Lower leg skin (tissue), 4 donors: ENCODE results near the gene CX3CR1. TPM values are rescaled to one million over a fixed set of nuclear protein-coding genes. Genes with fewer than 3 reads are reported as not detected.
A peak's percentile ranks its signal among the peaks of the same experiment; 100 is the strongest.

Source experiments
- DNase-seq, 2 donors: peaks; one replicate each; pipeline ENCODE4 v3.0.0-alpha.2; 2019; ENCODE audit warnings: low spot score in 2 of 2
- H3K4me3 ChIP-seq: fragments of 200-600 bp; sonication (generic); 2 replicates; pipeline ENCODE4 v1.5.1; 2017; ENCODE audit warnings: mild to moderate bottlenecking, low read depth; ENCODE audit not compliant: poor library complexity, severe bottlenecking
- POLR2A ChIP-seq, 2 donors: fragments of 450-650 bp; IDR thresholded peaks; one replicate each; pipeline ENCODE4 v1.6.1; 2016 to 2017; ENCODE audit warnings: antibody characterized with exemption in 2 of 2, mild to moderate bottlenecking in 1 of 2, moderate library complexity in 1 of 2
- WGBS, 2 donors: methylation state at CpG; one replicate each; pipeline ENCODE4 v1.1.5; 2018; 5-methylcytosine and 5-hydroxymethylcytosine counted together
- intact Hi-C: fragments of 100-400 bp; cut with DNase I; formaldehyde crosslinking; loops from one replicate; pipeline ENCODE4 v1.15.0; 2023; ENCODE audit warnings: low total_unique reads
- total RNA-seq, 4 donors: library from RNA; depleted of rRNA; stranded (reverse); fragments of >200 nt; gene quantifications; one replicate each; pipeline ENCODE4 v1.1.0, GENCODE V29; 2016
- TF ChIP-seq, protein P1 (sequence below), 3 donors: fragments of 450-650 bp; IDR thresholded peaks; one replicate each; pipeline ENCODE4 v1.5.1; 2016; ENCODE audit warnings: antibody characterized with exemption in 3 of 3, mild to moderate bottlenecking in 3 of 3, moderate library complexity in 2 of 3

The CX3CR1 gene
- total RNA-seq, 4 donors from 2014 or later: 0.23 to 1.5 (median 0.97) TPM

DNA sequence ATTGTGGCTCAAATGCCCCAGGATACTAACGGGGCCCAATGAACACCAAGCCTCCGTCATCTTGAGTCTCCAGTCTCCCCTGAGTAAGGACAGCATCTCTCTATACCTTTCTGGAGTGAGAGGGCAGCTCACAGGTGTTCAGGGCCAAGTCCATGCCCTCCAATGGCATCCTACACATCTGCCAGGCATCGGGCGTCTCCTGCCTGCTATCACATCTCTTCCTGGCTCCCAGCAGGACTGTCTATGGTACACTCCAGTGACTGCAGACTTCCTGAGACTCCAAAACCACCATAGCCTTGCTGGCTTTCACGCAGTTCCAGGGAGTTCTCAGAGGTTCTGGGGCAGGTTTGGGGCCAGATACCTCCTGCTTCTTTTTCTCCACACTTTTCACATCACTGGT lies 28.3 kb downstream of the CX3CR1 start:
- intact Hi-C loops: no loop called here
- H3K4me3 ChIP-seq: no peak overlapping the region
- TF ChIP-seq, protein P1, sequence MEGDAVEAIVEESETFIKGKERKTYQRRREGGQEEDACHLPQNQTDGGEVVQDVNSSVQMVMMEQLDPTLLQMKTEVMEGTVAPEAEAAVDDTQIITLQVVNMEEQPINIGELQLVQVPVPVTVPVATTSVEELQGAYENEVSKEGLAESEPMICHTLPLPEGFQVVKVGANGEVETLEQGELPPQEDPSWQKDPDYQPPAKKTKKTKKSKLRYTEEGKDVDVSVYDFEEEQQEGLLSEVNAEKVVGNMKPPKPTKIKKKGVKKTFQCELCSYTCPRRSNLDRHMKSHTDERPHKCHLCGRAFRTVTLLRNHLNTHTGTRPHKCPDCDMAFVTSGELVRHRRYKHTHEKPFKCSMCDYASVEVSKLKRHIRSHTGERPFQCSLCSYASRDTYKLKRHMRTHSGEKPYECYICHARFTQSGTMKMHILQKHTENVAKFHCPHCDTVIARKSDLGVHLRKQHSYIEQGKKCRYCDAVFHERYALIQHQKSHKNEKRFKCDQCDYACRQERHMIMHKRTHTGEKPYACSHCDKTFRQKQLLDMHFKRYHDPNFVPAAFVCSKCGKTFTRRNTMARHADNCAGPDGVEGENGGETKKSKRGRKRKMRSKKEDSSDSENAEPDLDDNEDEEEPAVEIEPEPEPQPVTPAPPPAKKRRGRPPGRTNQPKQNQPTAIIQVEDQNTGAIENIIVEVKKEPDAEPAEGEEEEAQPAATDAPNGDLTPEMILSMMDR (IDR thresholded peaks at IDR 0.05): no peak
- no peak for TF ChIP-seq POLR2A (IDR thresholded peaks at IDR 0.05)
- 81 to 84% methylated on average over 5 of the region's 5 CpGs for WGBS, 2 donors
- DNase-seq: peak in 1 of 2 donors; percentile 50

DNA sequence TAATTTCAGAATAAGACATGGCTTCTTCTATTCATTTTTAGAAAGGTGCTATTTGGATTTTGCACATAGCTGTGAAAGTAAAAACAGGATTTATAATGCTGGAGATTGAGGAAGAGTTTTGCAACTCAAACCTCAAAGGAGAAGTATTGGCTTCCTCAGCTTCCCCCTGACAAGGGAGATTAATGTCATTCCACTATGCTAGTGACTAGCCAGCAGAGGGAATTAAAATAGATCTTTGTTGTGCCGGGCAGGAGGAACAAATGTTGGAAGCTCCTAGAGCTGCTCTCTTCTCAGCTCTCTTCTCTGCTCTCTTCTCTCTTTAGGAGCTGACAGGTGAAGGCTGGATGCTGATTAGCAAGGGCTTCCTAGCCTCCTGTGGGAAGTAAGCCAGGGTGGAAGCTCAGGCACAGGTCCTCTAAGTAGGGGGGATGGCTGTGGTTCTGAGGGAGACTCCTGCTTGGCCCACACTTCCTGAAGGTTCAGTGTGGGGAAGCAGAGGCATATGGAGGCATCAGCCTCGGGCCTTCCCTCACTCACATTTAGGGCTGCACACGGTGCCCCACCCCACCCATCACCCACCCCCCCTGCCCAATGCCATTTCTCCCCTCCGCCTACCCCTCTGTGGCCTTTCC lies 29.6 kb downstream of the CX3CR1 start:
- DNase-seq: no peak

GRCh38 chr3:39249453-39250115 lies 30.3 kb downstream of the CX3CR1 start:
- 67 to 68% methylated on average over 6 of the region's 6 CpGs for WGBS, 2 donors
- intact Hi-C loops: no loop called here
- TF ChIP-seq, protein P1 (IDR thresholded peaks at IDR 0.05): no peak
- no peak for TF ChIP-seq POLR2A (IDR thresholded peaks at IDR 0.05)
- no peak overlapping the region for H3K4me3 ChIP-seq
- DNase-seq: no peak

More for the DNA sequence above, 29.6 kb downstream of the CX3CR1 start:
- 55 to 58% methylated on average over 4 of the region's 4 CpGs for WGBS, 2 donors
- TF ChIP-seq, protein P1 (IDR thresholded peaks at IDR 0.05): no peak
- no peak for TF ChIP-seq POLR2A (IDR thresholded peaks at IDR 0.05)
- intact Hi-C loops: no loop called here
- no peak overlapping the region for H3K4me3 ChIP-seq

GRCh38 chr3:39241561-39241960 lies 38.3 kb downstream of the CX3CR1 start:
- no peak overlapping the region for H3K4me3 ChIP-seq
- no peak for DNase-seq
- TF ChIP-seq POLR2A (IDR thresholded peaks at IDR 0.05): no peak
- TF ChIP-seq, protein P1 (IDR thresholded peaks at IDR 0.05): no peak
- intact Hi-C loops: no loop called here

GRCh38 chr3:39237027-39237426 lies 42.8 kb downstream of the CX3CR1 start:
- TF ChIP-seq, protein P1 (IDR thresholded peaks at IDR 0.05): no peak
- TF ChIP-seq POLR2A (IDR thresholded peaks at IDR 0.05): no peak
- DNase-seq: no peak
- no peak overlapping the region for H3K4me3 ChIP-seq
- intact Hi-C loops: no loop called here
- 68 to 82% methylated on average over 6 of the region's 6 CpGs for WGBS, 2 donors
